Measurements from ENCODE around the gene SVEP1. TPM values are rescaled to one million over a fixed set of nuclear protein-coding genes. Genes with fewer than 3 reads are reported as not detected.
"Not testable (repeated sequence)": the region's sequence is repeated elsewhere in the genome, so short reads cannot be mapped to it uniquely, and the experiment has no call there.

SVEP1 gene
- total and polyA plus RNA-seq, 5 donors, result 3.0 to 14.2 (median 8.2) TPM

DNA sequence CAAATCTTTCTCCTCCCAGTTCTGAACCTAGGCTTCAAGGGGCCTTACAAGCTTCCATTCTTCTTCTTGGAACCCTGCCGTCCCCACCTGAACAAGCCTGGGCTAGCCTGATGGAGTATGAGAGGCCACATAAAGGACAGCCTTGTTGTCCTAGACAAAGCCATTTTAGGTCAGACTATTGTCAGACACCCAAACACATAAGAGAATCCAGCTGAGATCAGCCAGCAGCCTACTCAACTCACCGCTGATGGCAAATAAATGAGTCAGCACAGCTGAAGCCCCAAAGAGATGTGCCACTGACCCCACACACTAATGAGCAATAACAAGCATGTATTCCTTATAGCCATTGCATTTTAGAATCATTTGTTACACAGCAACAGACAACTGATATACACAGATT, 33.8 kb downstream of the SVEP1 start:
- Histone ChIP-seq H3K27ac (ENCODE audit: low read length) (no peak overlapping the region), H3K4me1 (ENCODE audit: control insufficient read depth, insufficient read depth, low read length) (peaks cover 7% of the 10 kb centered on the region), H3K4me3 (ENCODE audit: low read length) (no peak overlapping the region), H3K9me3 (ENCODE audit: control insufficient read depth, low read length) (no peaks in the 10 kb centered on the region), H3K27me3 (ENCODE audit: control insufficient read depth, insufficient read depth) (no peaks in the 10 kb centered on the region)
- no peak for DNase-seq
- peak in 1 of 2 donors; percentile 25 for ATAC-seq
- WGBS, result 80% methylated on average over 2 of the region's 2 CpGs
- intact Hi-C loops (cut with DNase I), result no loop called here

DNA sequence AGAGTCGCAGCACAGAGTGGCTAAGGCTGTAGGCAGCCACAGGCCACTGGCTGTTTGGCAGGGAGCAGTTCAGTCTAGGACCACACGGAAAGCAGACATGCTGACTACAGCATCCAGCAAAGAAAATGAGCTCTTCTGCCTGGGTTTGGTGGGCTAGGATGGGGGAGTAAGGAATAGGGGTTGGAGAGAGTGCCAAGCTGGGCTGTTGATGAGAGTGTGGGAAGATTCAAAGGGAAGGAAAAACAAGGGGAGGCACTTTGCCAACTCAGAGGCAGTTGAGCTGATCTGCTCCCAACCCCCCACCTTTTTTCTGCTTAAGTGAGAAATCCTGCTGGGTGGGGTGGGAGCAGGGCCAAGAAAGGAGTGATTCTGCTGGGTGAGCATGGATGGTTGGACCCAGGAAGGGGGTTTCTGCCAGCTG, 35.9 kb downstream of the SVEP1 start:
- H3K27ac ChIP-seq (ENCODE audit: low read length), result no peak overlapping the region
- H3K4me1 ChIP-seq (ENCODE audit: control insufficient read depth, insufficient read depth, low read length), result peaks cover 7% of the 10 kb centered on the region
- 51% methylated on average over 2 of the region's 2 CpGs for WGBS
- no peaks in the 10 kb centered on the region for H3K9me3 ChIP-seq (ENCODE audit: control insufficient read depth, low read length)
- H3K27me3 ChIP-seq (ENCODE audit: control insufficient read depth, insufficient read depth), result no peaks in the 10 kb centered on the region
- DNase-seq (peak; percentile 32 to 65 (median 65)), ATAC-seq (peak in 1 of 2 donors; percentile 74)
- no peak overlapping the region for H3K4me3 ChIP-seq (ENCODE audit: low read length)
- intact Hi-C loops (cut with DNase I), result no loop called here

GRCh38 chr9:110541950-110542349, 37.6 kb downstream of the SVEP1 start:
- DNase-seq (no peak), ATAC-seq (no peak)
- Histone ChIP-seq H3K4me1 (ENCODE audit: control insufficient read depth, insufficient read depth, low read length) (peaks cover 7% of the 10 kb centered on the region), H3K9me3 (ENCODE audit: control insufficient read depth, low read length) (no peaks in the 10 kb centered on the region), H3K27me3 (ENCODE audit: control insufficient read depth, insufficient read depth) (no peaks in the 10 kb centered on the region), H3K4me3 (ENCODE audit: low read length) (no peak overlapping the region), H3K27ac (ENCODE audit: low read length) (no peak overlapping the region)
- 66% methylated on average over 2 of the region's 2 CpGs for WGBS
- intact Hi-C loops (cut with DNase I), result no loop called here

DNA sequence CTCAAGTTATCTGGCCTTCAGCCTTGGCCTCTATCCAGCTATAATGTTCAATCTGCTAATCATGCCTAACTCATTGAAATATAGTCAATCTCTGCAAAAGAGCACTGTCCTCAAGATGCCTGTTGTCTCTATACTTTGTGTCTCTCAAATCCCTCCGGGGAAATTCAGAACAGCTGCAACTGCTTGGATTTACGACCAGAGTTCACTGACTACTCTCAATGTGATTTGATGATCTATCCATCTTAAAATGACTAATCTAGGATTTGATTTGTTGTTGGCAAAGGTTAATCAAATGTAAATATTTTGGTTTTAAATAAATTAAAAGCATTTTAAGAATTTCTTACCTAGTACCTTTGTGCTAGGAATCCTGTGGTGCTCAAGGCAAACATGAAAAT, 40.9 kb downstream of the SVEP1 start:
- ATAC-seq (no peak), DNase-seq (no peak)
- Histone ChIP-seq H3K4me3 (ENCODE audit: low read length) (no peak overlapping the region), H3K4me1 (ENCODE audit: control insufficient read depth, insufficient read depth, low read length) (peaks cover 5% of the 10 kb centered on the region), H3K9me3 (ENCODE audit: control insufficient read depth, low read length) (no peaks in the 10 kb centered on the region), H3K27me3 (ENCODE audit: control insufficient read depth, insufficient read depth) (no peaks in the 10 kb centered on the region), H3K27ac (ENCODE audit: low read length) (no peak overlapping the region)
- WGBS, result 41% methylated on average over 2 of the region's 2 CpGs
- intact Hi-C loops (cut with DNase I), result no loop called here

DNA sequence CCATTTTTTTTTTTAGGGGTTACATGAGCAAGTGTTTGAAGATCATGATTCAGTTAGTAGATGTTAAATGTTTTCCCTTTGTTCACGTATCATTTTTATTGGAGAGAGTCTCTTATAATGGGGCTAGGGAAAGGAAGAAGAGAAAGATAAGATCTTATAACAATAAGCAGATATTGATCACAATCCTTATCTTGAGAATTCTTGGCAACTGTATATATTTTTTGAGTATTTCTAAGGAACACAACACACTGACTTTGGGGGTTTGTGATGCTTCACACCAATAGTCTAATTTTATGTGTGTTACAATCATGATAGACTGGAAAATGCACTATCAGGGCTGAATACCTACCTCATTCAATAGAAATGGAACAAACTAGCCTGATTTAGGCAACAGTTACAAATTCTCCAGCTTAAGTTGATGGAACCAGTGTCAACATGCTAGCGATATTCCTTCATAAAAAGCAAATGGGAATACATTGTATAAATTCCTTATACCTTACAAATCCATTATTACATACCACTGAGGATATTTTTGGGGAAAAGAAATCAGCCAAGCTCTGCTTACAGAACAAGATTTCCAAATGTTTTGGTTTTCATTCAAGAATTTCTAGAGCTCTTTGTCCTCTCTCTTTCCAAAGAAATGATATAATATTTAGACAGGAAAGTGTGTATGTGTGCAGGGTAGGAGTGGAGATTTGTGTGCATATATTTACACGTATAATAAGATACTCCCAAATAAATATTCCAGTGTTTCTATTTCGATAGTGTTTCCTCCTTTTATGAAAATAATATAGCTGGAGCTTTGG, 41.5 kb downstream of the SVEP1 start:
- no peak for DNase-seq
- Histone ChIP-seq H3K27me3 (ENCODE audit: control insufficient read depth, insufficient read depth) (no peaks in the 10 kb centered on the region), H3K27ac (ENCODE audit: low read length) (no peak overlapping the region), H3K4me3 (ENCODE audit: low read length) (no peak overlapping the region), H3K4me1 (ENCODE audit: control insufficient read depth, insufficient read depth, low read length) (no peaks in the 10 kb centered on the region), H3K9me3 (ENCODE audit: control insufficient read depth, low read length) (no peaks in the 10 kb centered on the region)
- no peak for ATAC-seq
- intact Hi-C loops (cut with DNase I), result no loop called here
- 35% methylated on average over 4 of the region's 4 CpGs for WGBS

DNA sequence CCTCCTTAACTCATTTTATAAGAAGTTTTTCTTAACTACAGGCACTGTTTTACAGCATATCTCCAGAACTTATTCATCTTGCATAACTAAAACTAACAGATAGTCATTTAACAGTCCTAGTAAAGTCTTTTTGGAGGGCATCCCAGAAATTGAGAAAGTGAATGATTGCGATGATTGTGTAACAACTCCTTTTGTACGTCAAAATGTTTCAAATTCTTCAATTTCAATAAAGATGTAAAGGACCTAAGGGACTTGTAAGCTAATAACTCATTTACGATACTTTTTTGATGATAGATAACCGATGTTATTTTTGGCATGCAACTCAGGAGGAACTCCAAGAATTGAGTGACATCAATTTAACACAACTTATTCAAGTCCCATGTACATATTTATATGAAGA, 42.7 kb downstream of the SVEP1 start:
- Histone ChIP-seq H3K4me3 (ENCODE audit: low read length) (no peak overlapping the region), H3K4me1 (ENCODE audit: control insufficient read depth, insufficient read depth, low read length) (no peaks in the 10 kb centered on the region), H3K27me3 (ENCODE audit: control insufficient read depth, insufficient read depth) (no peaks in the 10 kb centered on the region), H3K9me3 (ENCODE audit: control insufficient read depth, low read length) (no peaks in the 10 kb centered on the region), H3K27ac (ENCODE audit: low read length) (no peak overlapping the region)
- DNase-seq (no peak), ATAC-seq (peak; percentile 34 to 48)
- 43% methylated on average over 4 of the region's 4 CpGs for WGBS
- intact Hi-C loops (cut with DNase I), result no loop called here

- H3K9me3 ChIP-seq (ENCODE audit: control insufficient read depth, low read length); ATAC-seq; H3K27me3 ChIP-seq (ENCODE audit: control insufficient read depth, insufficient read depth); DNase-seq; H3K4me3 ChIP-seq (ENCODE audit: low read length); H3K27ac ChIP-seq (ENCODE audit: low read length); intact Hi-C loops (cut with DNase I); H3K4me1 ChIP-seq (ENCODE audit: control insufficient read depth, insufficient read depth, low read length): not testable (repeated sequence)
- 86% methylated on average over 4 of the region's 4 CpGs for WGBS
These were observed 45.4 kb downstream of the SVEP1 start for GRCh38 chr9:110534162-110534561.

GRCh38 chr9:110532908-110533665, 46.5 kb downstream of the SVEP1 start:
- H3K9me3 ChIP-seq (ENCODE audit: control insufficient read depth, low read length), result no peaks in the 10 kb centered on the region
- H3K27me3 ChIP-seq (ENCODE audit: control insufficient read depth, insufficient read depth), result no peaks in the 10 kb centered on the region
- no peaks in the 10 kb centered on the region for H3K4me1 ChIP-seq (ENCODE audit: control insufficient read depth, insufficient read depth, low read length)
- no peak overlapping the region for H3K27ac ChIP-seq (ENCODE audit: low read length)
- 76% methylated on average over 9 of the region's 9 CpGs for WGBS
- H3K4me3 ChIP-seq (ENCODE audit: low read length), result no peak overlapping the region
- ATAC-seq (no peak), DNase-seq (no peak)
- intact Hi-C loops (cut with DNase I), result no loop called here

DNA sequence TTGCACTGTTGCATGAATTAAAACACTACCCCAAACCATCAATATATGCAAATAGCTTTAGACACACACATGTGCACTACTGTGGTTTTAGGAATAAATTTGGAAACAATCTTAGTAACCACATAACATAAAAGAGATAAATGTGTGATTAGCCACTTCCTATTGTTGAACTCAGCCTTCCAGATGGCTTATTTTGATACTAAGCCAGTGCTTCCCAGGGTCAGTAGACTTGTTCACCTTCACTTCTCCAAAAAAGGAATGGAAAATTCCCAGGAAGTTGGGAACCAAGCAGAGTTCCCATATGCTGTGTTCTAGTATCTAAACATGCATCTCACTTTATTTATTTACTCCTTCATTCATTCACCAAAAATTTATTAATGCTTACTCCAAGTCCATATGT, 47.8 kb downstream of the SVEP1 start:
- Histone ChIP-seq H3K4me3 (ENCODE audit: low read length) (no peak overlapping the region), H3K4me1 (ENCODE audit: control insufficient read depth, insufficient read depth, low read length) (no peaks in the 10 kb centered on the region), H3K27ac (ENCODE audit: low read length) (no peak overlapping the region), H3K27me3 (ENCODE audit: control insufficient read depth, insufficient read depth) (no peaks in the 10 kb centered on the region), H3K9me3 (ENCODE audit: control insufficient read depth, low read length) (no peaks in the 10 kb centered on the region)
- no peak for ATAC-seq
- DNase-seq, result no peak
- intact Hi-C loops (cut with DNase I), result no loop called here

GRCh38 chr9:110531241-110531640, 48.3 kb downstream of the SVEP1 start:
- H3K4me1 ChIP-seq (ENCODE audit: control insufficient read depth, insufficient read depth, low read length); H3K4me3 ChIP-seq (ENCODE audit: low read length); ATAC-seq; H3K27ac ChIP-seq (ENCODE audit: low read length); H3K9me3 ChIP-seq (ENCODE audit: control insufficient read depth, low read length); DNase-seq; intact Hi-C loops (cut with DNase I); H3K27me3 ChIP-seq (ENCODE audit: control insufficient read depth, insufficient read depth): not testable (repeated sequence)
- WGBS, result 44% methylated on average over 1 of the region's 1 CpG

DNA sequence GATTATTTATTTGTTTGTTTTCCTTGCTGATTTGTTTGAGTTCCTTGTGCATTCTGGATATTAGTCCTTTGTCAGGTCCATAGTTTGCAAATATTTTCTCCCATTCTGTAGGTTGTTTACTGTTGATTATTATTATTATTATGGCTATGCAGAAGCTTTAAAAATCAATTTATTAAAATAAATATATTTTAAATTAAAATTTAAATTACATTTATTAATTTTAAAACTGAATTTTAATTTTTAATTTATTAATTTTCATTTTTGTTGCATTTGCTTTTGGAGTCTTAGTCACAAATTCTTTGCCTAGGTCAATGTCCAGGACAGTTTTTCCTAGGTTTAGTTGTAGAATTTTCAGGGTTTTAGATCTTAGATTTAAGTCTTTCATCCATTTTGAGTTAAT, 50.9 kb downstream of the SVEP1 start:
- no peaks in the 10 kb centered on the region for H3K9me3 ChIP-seq (ENCODE audit: control insufficient read depth, low read length)
- no peaks in the 10 kb centered on the region for H3K4me1 ChIP-seq (ENCODE audit: control insufficient read depth, insufficient read depth, low read length)
- H3K4me3 ChIP-seq (ENCODE audit: low read length), result no peak overlapping the region
- no peak for DNase-seq
- H3K27me3 ChIP-seq (ENCODE audit: control insufficient read depth, insufficient read depth), result no peaks in the 10 kb centered on the region
- intact Hi-C loops (cut with DNase I), result no loop called here
- ATAC-seq, result no peak
- H3K27ac ChIP-seq (ENCODE audit: low read length), result no peak overlapping the region
